Activated CD8-positive, alpha-beta memory T cell treated with anti-CD3 and anti-CD28 coated beads, Interleukin-2, amount 10 ng/mL, durations not matched to agents 7 days and 5 days (primary cell): ENCODE measurements around the gene CTSA. TPM values are rescaled to one million over a fixed set of nuclear protein-coding genes. Genes with fewer than 3 reads are reported as not detected.

Experiments
- ATAC-seq: fragments of 150-1000 bp; cut with Tn5 transposase; one replicate; pipeline ENCODE4 v1.10.0; 2021; ENCODE audit warnings: moderate library complexity
- CTCF ChIA-PET: fragments of 350-600 bp; sonication (Branson Sonifier 250); formaldehyde crosslinking; loops from one replicate; lab custom pipeline; 2021; ENCODE audit warnings: antibody characterized with exemption; lab: Charles Lee
- DNase-seq: peaks from one replicate; pipeline ENCODE4 v3.0.0-alpha.2; 2020
- H3K27ac Mint-ChIP-seq: one replicate; pipeline ENCODE4 v1.8.0; 2021; ENCODE audit warnings: mild to moderate bottlenecking, mixed read lengths
- H3K27me3 Mint-ChIP-seq: one replicate; pipeline ENCODE4 v1.8.0; 2021; ENCODE audit warnings: mixed read lengths
- H3K36me3 Mint-ChIP-seq: one replicate; pipeline ENCODE4 v1.8.0; 2021; ENCODE audit warnings: mild to moderate bottlenecking, mixed read lengths
- H3K4me1 Mint-ChIP-seq: one replicate; pipeline ENCODE4 v1.8.0; 2021; ENCODE audit warnings: mixed read lengths
- H3K4me3 Mint-ChIP-seq: one replicate; pipeline ENCODE4 v1.8.0; 2021; ENCODE audit warnings: mild to moderate bottlenecking, moderate library complexity, mixed read lengths
- H3K9me3 Mint-ChIP-seq: one replicate; pipeline ENCODE4 v1.8.0; 2022; ENCODE audit warnings: low read depth, mixed read lengths
- total RNA-seq, 2 experiments: library from RNA; stranded (reverse); gene quantifications; one replicate each; pipeline ENCODE4 v1.2.3, GENCODE V29; 2021

CTSA gene
- total RNA-seq, 2 experiments from 2014 or later = 55.5 to 69.6 TPM

DNA sequence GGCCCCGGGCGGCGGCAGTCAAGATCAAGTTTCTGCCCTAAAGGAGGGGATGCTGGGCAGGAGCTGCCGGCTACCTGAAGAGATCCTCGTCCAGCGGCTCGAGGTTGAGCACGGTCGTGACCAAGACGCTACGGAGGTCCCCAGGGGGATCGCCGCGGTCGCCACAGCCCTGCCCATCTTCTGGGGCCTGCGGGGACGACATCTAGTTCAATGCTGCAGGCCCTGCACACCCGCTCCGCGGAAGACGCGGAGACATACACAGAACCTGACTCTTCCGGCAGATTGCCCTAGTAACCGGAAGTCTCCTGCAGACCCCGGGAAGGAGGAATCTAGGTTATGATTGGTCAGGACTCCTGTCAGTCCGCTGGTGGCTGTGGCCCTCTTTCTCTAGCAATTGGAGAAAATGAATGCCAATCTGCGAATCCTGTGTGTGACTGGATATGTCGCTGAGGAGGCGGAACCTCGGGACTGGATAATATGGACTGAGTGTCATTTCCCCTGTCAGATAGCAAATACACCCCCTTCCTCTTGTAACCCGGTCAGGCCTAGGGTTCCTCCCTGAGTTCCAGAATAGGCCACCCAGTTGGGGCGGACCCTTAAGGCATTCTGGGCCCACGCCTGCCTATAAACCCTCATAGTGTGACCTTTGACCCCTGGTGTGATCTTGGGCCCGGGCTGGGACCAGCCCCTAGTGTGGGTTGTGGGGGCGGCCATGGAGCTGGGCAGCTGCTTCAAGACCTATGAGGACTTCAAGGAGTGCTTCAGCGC is 33.8 kb upstream of the CTSA start, which contains the start of the genes ACOT8 and ZSWIM3:
ACOT8 (minus strand) TSS at position 279 of the 768 bp plus-strand sequence; CDS start at position 202, 77 bp downstream.
ZSWIM3 (plus strand) TSS at position 501 of the 768 bp plus-strand sequence; CDS start at position 713, 212 bp downstream.
- DNase-seq (peak; percentile 98), ATAC-seq (peak; percentile 97)
- Mint-ChIP-seq H3K4me1 (peaks cover 45% of the 10 kb centered on the region), H3K4me3 (peak within 1 kb of the TSS; percentile 96), H3K9me3 (no peaks in the 10 kb centered on the region), H3K36me3 (peaks cover 15% of the 10 kb centered on the region), H3K27me3 (no peaks in the 10 kb centered on the region), H3K27ac (peak within 1 kb of the TSS; percentile 99)
- CTCF ChIA-PET = interaction anchor here (0.6 to 1.7 kb wide), 5 partner anchors 17 to 113 kb away, joined by 3 to 11 read pairs (median 8); no protein-coding TSS in a partner anchor

- peaks cover 13% of the 10 kb centered on the region for H3K36me3 Mint-ChIP-seq
- peaks cover 45% of the 10 kb centered on the region for H3K4me1 Mint-ChIP-seq
- H3K9me3 Mint-ChIP-seq = no peaks in the 10 kb centered on the region
- peak; percentile 42 for ATAC-seq
- CTCF ChIA-PET = interaction anchor here (1.1 to 1.7 kb wide), 4 partner anchors 15 to 58 kb away, joined by 3 to 8 read pairs (median 3); partner anchors contain the start of gene UBE2C
- peak overlapping the region; percentile 96 for H3K4me3 Mint-ChIP-seq
- H3K27me3 Mint-ChIP-seq = no peaks in the 10 kb centered on the region
- DNase-seq = peak; percentile 74
- H3K27ac Mint-ChIP-seq = peak overlapping the region; percentile 99
These were observed 33.3 kb upstream of the CTSA start for GRCh38 chr20:45857882-45858216.

DNA sequence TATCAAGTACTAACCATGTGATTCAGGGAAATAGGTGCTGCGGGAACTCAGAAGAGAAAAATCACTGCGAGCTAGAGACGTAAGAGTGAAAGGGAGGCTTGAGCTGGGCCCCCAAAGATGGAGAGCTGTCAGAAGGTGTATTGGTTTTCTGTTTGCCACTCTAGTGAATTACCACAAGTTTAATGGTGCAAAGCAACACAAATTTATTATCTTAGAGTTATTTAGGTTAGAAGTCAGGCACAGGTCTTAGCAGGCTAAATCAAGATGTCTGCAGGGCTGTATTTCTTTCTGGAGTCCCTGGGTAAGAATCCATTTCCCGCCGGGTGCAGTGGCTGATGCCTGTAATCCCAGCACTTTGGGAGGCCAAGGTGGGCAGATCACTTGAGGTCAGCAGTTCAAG is 31.2 kb upstream of the CTSA start:
- Mint-ChIP-seq H3K4me1 (peaks cover 42% of the 10 kb centered on the region), H3K4me3 (no peak overlapping the region), H3K36me3 (peaks cover 8% of the 10 kb centered on the region), H3K9me3 (no peaks in the 10 kb centered on the region), H3K27me3 (no peaks in the 10 kb centered on the region), H3K27ac (no peak overlapping the region)
- ATAC-seq (no peak), DNase-seq (no peak)
- CTCF ChIA-PET = no interaction called here

GRCh38 chr20:45860560-45861220 is 30.4 kb upstream of the CTSA start:
- CTCF ChIA-PET = interaction anchor here (1.0 kb wide), 1 partner anchor 23 kb away, joined by 3 read pairs; no protein-coding TSS in a partner anchor
- peaks cover 37% of the 10 kb centered on the region for H3K4me1 Mint-ChIP-seq

GRCh38 chr20:45861221-45862075 is 29.7 kb upstream of the CTSA start:
- ATAC-seq (no peak), DNase-seq (no peak)
- CTCF ChIA-PET = interaction anchor here (1.0 kb wide), 1 partner anchor 22 kb away, joined by 3 read pairs; no protein-coding TSS in a partner anchor
- Mint-ChIP-seq H3K4me1 (peaks cover 30% of the 10 kb centered on the region), H3K4me3 (no peak overlapping the region), H3K27me3 (no peaks in the 10 kb centered on the region), H3K36me3 (peaks cover 8% of the 10 kb centered on the region), H3K27ac (no peak overlapping the region), H3K9me3 (no peaks in the 10 kb centered on the region)

More at GRCh38 chr20:45860560-45861220, 30.4 kb upstream of the CTSA start:
- H3K4me3 Mint-ChIP-seq = no peak overlapping the region
- peaks cover 8% of the 10 kb centered on the region for H3K36me3 Mint-ChIP-seq
- no peak for ATAC-seq
- no peaks in the 10 kb centered on the region for H3K27me3 Mint-ChIP-seq
- H3K27ac Mint-ChIP-seq = no peak overlapping the region
- H3K9me3 Mint-ChIP-seq = no peaks in the 10 kb centered on the region
- DNase-seq = no peak

DNA sequence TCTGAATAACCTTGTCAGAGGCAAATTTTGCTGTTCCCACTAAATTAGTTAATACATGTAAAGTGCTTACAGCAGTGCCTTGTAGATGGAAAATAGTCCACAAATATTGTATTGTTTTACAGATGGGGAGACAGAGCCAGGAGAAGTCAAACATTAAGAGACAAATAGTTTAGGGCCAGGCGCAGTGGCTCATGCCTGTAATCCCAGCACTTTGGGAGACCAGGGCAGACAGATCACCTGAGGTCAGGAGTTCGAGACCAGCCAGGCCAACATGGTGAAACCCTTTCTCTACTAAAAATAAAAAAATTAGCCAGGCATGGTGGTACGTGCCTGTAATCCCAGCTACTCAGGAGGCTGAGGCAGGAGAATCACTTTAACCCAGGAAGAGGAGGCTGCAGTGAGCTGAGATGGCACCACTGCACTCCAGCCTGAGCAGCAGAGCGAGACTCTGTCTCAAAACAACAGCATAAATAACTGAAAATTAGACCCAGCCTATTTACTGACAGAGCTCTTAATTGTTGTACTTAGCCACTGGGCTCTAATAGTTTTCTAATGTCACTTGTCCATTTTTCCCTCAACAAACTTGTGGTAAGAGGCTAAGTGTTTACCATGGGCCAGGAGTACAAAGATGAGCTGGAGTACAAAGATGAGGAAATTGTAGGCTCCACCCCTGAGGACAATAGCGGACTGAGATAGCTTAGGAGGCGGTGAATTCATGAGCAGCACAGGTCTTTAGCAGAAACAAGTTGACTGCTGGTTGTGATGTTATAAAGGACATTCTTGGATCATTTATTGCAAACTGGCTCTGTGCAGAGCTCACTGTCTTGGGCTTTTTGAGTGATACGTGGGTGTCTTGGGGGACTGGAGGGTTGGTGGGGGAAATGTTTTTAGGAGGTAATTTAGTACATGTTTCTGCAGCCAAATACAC is 27.3 kb upstream of the CTSA start:
- no peak for ATAC-seq
- CTCF ChIA-PET = interaction anchor here (0.8 to 1.2 kb wide), 3 partner anchors 65 to 106 kb away, joined by 3 to 6 read pairs (median 3); no protein-coding TSS in a partner anchor
- Mint-ChIP-seq H3K9me3 (no peaks in the 10 kb centered on the region), H3K4me1 (peaks cover 14% of the 10 kb centered on the region), H3K27me3 (no peaks in the 10 kb centered on the region), H3K36me3 (peaks cover 8% of the 10 kb centered on the region), H3K4me3 (no peak overlapping the region), H3K27ac (no peak overlapping the region)
- DNase-seq = no peak

- Mint-ChIP-seq H3K27me3 (no peaks in the 10 kb centered on the region), H3K4me1 (peaks cover 3% of the 10 kb centered on the region), H3K9me3 (no peaks in the 10 kb centered on the region), H3K36me3 (peaks cover 3% of the 10 kb centered on the region), H3K4me3 (no peak overlapping the region), H3K27ac (no peak overlapping the region)
- ATAC-seq = no peak
- CTCF ChIA-PET = interaction anchor here (0.5 kb wide), 1 partner anchor 44 kb away, joined by 3 read pairs; no protein-coding TSS in a partner anchor
- DNase-seq = no peak
These were observed 24.7 kb upstream of the CTSA start for GRCh38 chr20:45866454-45866853.

DNA sequence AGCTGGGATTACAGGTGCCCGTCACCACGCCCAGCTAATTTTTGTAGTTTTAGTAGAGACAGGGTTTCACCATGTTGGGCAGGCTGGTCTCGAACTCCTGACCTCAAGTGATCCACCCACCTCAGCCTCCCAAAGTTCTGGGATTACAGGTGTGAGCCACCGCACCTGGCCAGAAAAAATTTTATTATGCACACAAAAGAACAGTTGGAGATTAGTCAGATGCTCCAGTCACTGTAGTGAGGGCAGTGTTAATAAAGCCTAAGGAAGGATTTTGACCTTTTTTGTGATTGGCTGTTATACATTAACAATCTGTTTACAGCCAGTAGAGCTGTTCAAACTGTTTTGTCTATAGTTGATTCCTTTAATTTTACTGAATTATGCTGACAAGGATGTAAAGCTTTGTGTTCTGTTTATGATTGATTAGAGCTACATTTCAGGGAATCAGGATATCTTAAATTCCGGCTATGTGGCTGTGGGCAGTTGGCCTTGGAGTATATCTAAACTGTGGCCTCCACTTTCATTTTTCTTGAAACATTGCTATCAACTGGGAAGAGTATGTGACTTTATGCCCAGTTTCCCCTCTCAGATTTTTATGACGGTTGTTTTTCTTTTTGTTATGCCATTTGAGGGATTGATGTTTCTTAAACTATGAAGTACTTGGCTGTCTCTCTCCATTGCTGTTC is 23.9 kb upstream of the CTSA start:
- Mint-ChIP-seq H3K27me3 (no peaks in the 10 kb centered on the region), H3K36me3 (peaks cover 3% of the 10 kb centered on the region), H3K4me1 (peaks cover 3% of the 10 kb centered on the region), H3K27ac (no peak overlapping the region), H3K9me3 (no peaks in the 10 kb centered on the region), H3K4me3 (no peak overlapping the region)
- ATAC-seq (no peak), DNase-seq (no peak)
- CTCF ChIA-PET = no interaction called here

DNA sequence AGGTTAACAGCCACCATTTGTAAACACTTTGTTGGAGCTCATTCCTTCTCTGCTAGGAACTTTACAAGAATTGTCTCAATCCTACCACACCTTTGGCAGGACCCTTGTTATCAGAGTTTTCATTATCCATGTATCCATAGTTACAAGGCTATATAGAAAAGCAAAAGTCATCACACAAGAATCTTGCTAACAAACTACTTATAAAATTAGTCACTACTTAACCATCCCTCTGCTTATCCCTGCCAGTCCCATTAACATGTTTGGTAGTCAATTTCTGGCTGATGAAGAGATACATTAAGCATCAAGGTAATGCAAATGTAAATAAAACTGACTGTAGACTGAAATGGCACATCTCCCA is 23.3 kb upstream of the CTSA start:
- DNase-seq = no peak
- CTCF ChIA-PET = no interaction called here

DNA sequence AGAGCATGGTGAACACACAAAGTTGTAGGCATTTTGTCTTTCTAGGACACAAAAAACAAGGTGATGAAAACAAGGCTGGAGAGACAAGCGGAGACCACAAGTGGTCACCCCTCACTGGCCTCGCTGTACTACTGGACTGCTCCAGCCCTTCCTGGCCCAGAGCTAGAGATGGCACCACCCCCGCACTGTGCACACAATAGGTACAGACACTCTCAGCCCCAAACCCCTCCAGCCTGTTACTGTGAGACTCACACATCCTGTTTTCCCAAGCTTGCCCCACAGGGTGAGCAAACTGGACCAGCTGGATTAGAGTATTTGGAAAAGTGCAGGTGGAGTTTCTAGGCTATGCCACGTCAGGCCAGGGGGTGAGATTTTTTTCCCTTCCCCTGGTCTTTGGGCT is 18.5 kb upstream of the CTSA start:
- DNase-seq = no peak
- H3K9me3 Mint-ChIP-seq = no peaks in the 10 kb centered on the region
- H3K4me3 Mint-ChIP-seq = no peak overlapping the region
- H3K27me3 Mint-ChIP-seq = no peaks in the 10 kb centered on the region
- H3K27ac Mint-ChIP-seq = no peak overlapping the region
- peaks cover 7% of the 10 kb centered on the region for H3K4me1 Mint-ChIP-seq
- CTCF ChIA-PET = interaction anchor here (1.2 kb wide), 1 partner anchor 14 kb away, joined by 3 read pairs; no protein-coding TSS in a partner anchor
- ATAC-seq = no peak
- peaks cover 8% of the 10 kb centered on the region for H3K36me3 Mint-ChIP-seq

More for the DNA sequence above, 23.3 kb upstream of the CTSA start:
- Mint-ChIP-seq H3K9me3 (no peaks in the 10 kb centered on the region), H3K36me3 (peaks cover 6% of the 10 kb centered on the region), H3K27me3 (no peaks in the 10 kb centered on the region), H3K4me1 (peaks cover 3% of the 10 kb centered on the region), H3K4me3 (no peak overlapping the region), H3K27ac (no peak overlapping the region)
- no peak for ATAC-seq

- no peaks in the 10 kb centered on the region for H3K27me3 Mint-ChIP-seq
- DNase-seq (no peak), ATAC-seq (no peak)
- no peak overlapping the region for H3K27ac Mint-ChIP-seq
- H3K9me3 Mint-ChIP-seq = no peaks in the 10 kb centered on the region
- H3K36me3 Mint-ChIP-seq = peaks cover 8% of the 10 kb centered on the region
- H3K4me1 Mint-ChIP-seq = peaks cover 6% of the 10 kb centered on the region
- H3K4me3 Mint-ChIP-seq = no peak overlapping the region
- CTCF ChIA-PET = interaction anchor here (1.2 kb wide), 1 partner anchor 15 kb away, joined by 3 read pairs; no protein-coding TSS in a partner anchor
These were observed 17.6 kb upstream of the CTSA start for GRCh38 chr20:45873409-45874103.
